HepG2 (cell line): ENCODE data around the gene DPEP3. TPM values are rescaled to one million over a fixed set of nuclear protein-coding genes. Genes with fewer than 3 reads are reported as not detected.
A peak's percentile ranks its signal among the peaks of the same experiment; 100 is the strongest.

Experiments used
- CBFB ChIP-seq: sonication (generic); formaldehyde crosslinking; IDR thresholded peaks from 2 replicates; pipeline ENCODE4 v1.4.0; 2020; ENCODE audit warnings: missing genetic modification reagents
- CBX5 ChIP-seq: sonication (generic); formaldehyde crosslinking; IDR thresholded peaks from 2 replicates; pipeline ENCODE4 v1.4.0; 2020; ENCODE audit warnings: missing genetic modification reagents, borderline replicate concordance
- CTCF ChIP-seq: sonication (generic); formaldehyde crosslinking; IDR thresholded peaks from 2 replicates; pipeline ENCODE4 v1.5.0; 2020; ENCODE audit warnings: mild to moderate bottlenecking, missing genetic modification reagents, moderate library complexity
- HNF1A ChIP-seq, 2 experiments: sonication (generic) in 1 of 2; formaldehyde crosslinking in 1 of 2; IDR thresholded peaks; 2 replicates each; pipeline versions ENCODE4 v1.4.0 to v1.6.1; 2016 to 2020; ENCODE audit warnings: borderline replicate concordance in 1 of 2, low read depth in 1 of 2, mild to moderate bottlenecking in 1 of 2, missing genetic modification reagents in 1 of 2
- KDM6A ChIP-seq: IDR thresholded peaks from 2 replicates; pipeline ENCODE4 v1.6.1; 2016; ENCODE audit warnings: low read depth
- KLF15 ChIP-seq: sonication (generic); formaldehyde crosslinking; IDR thresholded peaks from 2 replicates; pipeline ENCODE4 v1.8.1; 2023; ENCODE audit warnings: borderline replicate concordance, mild to moderate bottlenecking, inconsistent platforms, missing genetic modification reagents, mixed read lengths
- MED8 ChIP-seq: sonication (generic); formaldehyde crosslinking; IDR thresholded peaks from 2 replicates; pipeline ENCODE4 v1.8.1; 2023; ENCODE audit warnings: mild to moderate bottlenecking, missing genetic modification reagents; ENCODE audit not compliant: insufficient replicate concordance
- MYPOP ChIP-seq: sonication (generic); formaldehyde crosslinking; IDR thresholded peaks from 2 replicates; pipeline ENCODE4 v1.8.1; 2023; ENCODE audit warnings: mild to moderate bottlenecking, moderate library complexity, missing genetic modification reagents
- PHF5A ChIP-seq: IDR thresholded peaks from one replicate; pipeline ENCODE4 v1.6.1; 2018; ENCODE audit warnings: low read depth, missing genetic modification reagents; ENCODE audit not compliant: unreplicated experiment
- SAFB2 ChIP-seq: sonication (generic); formaldehyde crosslinking; IDR thresholded peaks from 2 replicates; pipeline ENCODE4 v1.5.1; 2020; ENCODE audit warnings: missing genetic modification reagents, low read depth, mild to moderate bottlenecking, borderline replicate concordance
- SETDB1 ChIP-seq: sonication (generic); formaldehyde crosslinking; IDR thresholded peaks from 2 replicates; pipeline ENCODE4 v1.5.1; 2020; ENCODE audit warnings: missing genetic modification reagents, mild to moderate bottlenecking, borderline replicate concordance
- SRY ChIP-seq: sonication (generic); formaldehyde crosslinking; IDR thresholded peaks from 2 replicates; pipeline ENCODE4 v1.8.0; 2022; ENCODE audit warnings: mild to moderate bottlenecking, missing genetic modification reagents
- TBX2 ChIP-seq: sonication (generic); formaldehyde crosslinking; IDR thresholded peaks from 2 replicates; pipeline ENCODE4 v1.5.0; 2020; ENCODE audit warnings: missing genetic modification reagents, mild to moderate bottlenecking, borderline replicate concordance
- TMF1 ChIP-seq: sonication (generic); formaldehyde crosslinking; IDR thresholded peaks from 2 replicates; pipeline ENCODE4 v1.8.1; 2022; ENCODE audit warnings: low read depth, missing genetic modification reagents
- ZFP62 ChIP-seq: sonication (generic); formaldehyde crosslinking; IDR thresholded peaks from 2 replicates; pipeline ENCODE4 v1.4.0; 2020; ENCODE audit warnings: missing genetic modification reagents
- ZNF605 ChIP-seq: sonication (generic); formaldehyde crosslinking; IDR thresholded peaks from 2 replicates; pipeline ENCODE4 v1.8.0; 2022; ENCODE audit warnings: mild to moderate bottlenecking, missing genetic modification reagents
- ZNF614 ChIP-seq: IDR thresholded peaks from 2 replicates; pipeline ENCODE4 v1.6.1; 2018; ENCODE audit warnings: missing biosample characterization, missing genetic modification reagents, inconsistent platforms, borderline replicate concordance
- ZNF746 ChIP-seq: sonication (generic); formaldehyde crosslinking; IDR thresholded peaks from 2 replicates; pipeline ENCODE4 v1.8.0; 2022; ENCODE audit warnings: mild to moderate bottlenecking, missing genetic modification reagents
- ZNF83 ChIP-seq: sonication (generic); formaldehyde crosslinking; IDR thresholded peaks from 2 replicates; pipeline ENCODE4 v1.4.0; 2020; ENCODE audit warnings: missing genetic modification reagents, mild to moderate bottlenecking, borderline replicate concordance
- ZNF883 ChIP-seq: sonication (generic); formaldehyde crosslinking; IDR thresholded peaks from 2 replicates; pipeline ENCODE4 v1.5.1; 2020; ENCODE audit warnings: mild to moderate bottlenecking, missing genetic modification reagents; ENCODE audit errors: not compliant biosample characterization
- polyA plus RNA-seq, 8 experiments: library from polyadenylated mRNA; depleted of rRNA in 3 of 8; stranded (reverse) in 7 of 8; unstranded in 1 of 8; fragments of >200 nt; fragmentation: Illumina TruSeq in 4 of 8; extraction: Trizol in 4 of 8; gene quantifications; 2 replicates each; pipeline versions ENCODE4 v1.2.1 to v1.2.3, GENCODE V29; 2011 to 2016; ENCODE audit warnings: low read depth in 4 of 8, missing spikeins in 1 of 8, mixed read lengths in 1 of 8; ENCODE audit not compliant: insufficient read depth in 1 of 8
- total RNA-seq, 5 experiments: library from RNA; depleted of rRNA; stranded (reverse); fragments of >200 nt; fragmentation: Illumina TruSeq; extraction: Trizol; gene quantifications; 2 replicates each; pipeline ENCODE4 v1.2.3, GENCODE V29; 2016; ENCODE audit warnings: low read depth in 1 of 5

DPEP3 gene
- total and polyA plus RNA-seq, 2 of the 13 experiments (the other 11 are each of a cell fraction or from before 2014, with no cell fraction given) = not detected

- no peak for TF ChIP-seq MED8 (CRISPR knock-in tag)
- TF ChIP-seq SAFB2 = no peak; the same call in none of the 2 replicates
- TF ChIP-seq TBX2 (CRISPR knock-in tag) = peak; percentile 83
- TF ChIP-seq MYPOP = peak; percentile 93
- TF ChIP-seq TMF1 = peak; percentile 96
- TF ChIP-seq ZNF746 = no peak; the same call in 1 of the 2 replicates
- 0 out of 2 replicates have a peak, but pooled peaks have one; percentile 22 for TF ChIP-seq HNF1A (IDR thresholded peaks at IDR 0.05; ENCODE audit: low read depth)
- TF ChIP-seq HNF1A (CRISPR knock-in tag; IDR thresholded peaks at IDR 0.05; ENCODE audit: borderline replicate concordance) = peak; percentile 90
- TF ChIP-seq CTCF (CRISPR knock-in tag) = peak; percentile 34; the same call in 1 of the 2 replicates
- TF ChIP-seq SRY = no peak; the same call in 1 of the 2 replicates
- TF ChIP-seq ZNF605 (CRISPR knock-in tag) = peak; percentile 88
- peak; percentile 96 for TF ChIP-seq CBFB (CRISPR knock-in tag)
- no peak for TF ChIP-seq SETDB1 (CRISPR knock-in tag)
- no peak; the same call in 1 of the 2 replicates for TF ChIP-seq KLF15 (CRISPR knock-in tag)
- TF ChIP-seq PHF5A (CRISPR knock-in tag) = peak; percentile 90
- no peak; the same call in 1 of the 2 replicates for TF ChIP-seq ZFP62 (CRISPR knock-in tag)
- TF ChIP-seq CBX5 (CRISPR knock-in tag) = peak; percentile 96
- 0 out of 2 replicates have a peak, but pooled peaks have one; percentile 70 for TF ChIP-seq ZNF614 (CRISPR knock-in tag)
- TF ChIP-seq ZNF83 (CRISPR knock-in tag) = peak; percentile 89; the same call in 1 of the 2 replicates
- 0 out of 2 replicates have a peak, but pooled peaks have one; percentile 31 for TF ChIP-seq KDM6A
- TF ChIP-seq ZNF883 = peak; percentile 96
Observed at GRCh38 chr16:68022728-68023537, 42.6 kb upstream of the DPEP3 start, which contains the start of the genes DDX28 and DUS2 (continued).
